Small intestine (tissue), 7 donors: ENCODE results near the gene SYCE3. TPM values are rescaled to one million over a fixed set of nuclear protein-coding genes. Genes with fewer than 3 reads are reported as not detected.

Experiments
- DNase-seq, 2 donors: peaks; one replicate each; pipeline versions ENCODE4 v3.0.0 to v3.0.0-alpha.2; 2013
- FAIRE-seq: peaks from 2 replicates; lab custom pipeline; 2012; peaks lifted over from hg19 to GRCh38; lab: Jason Lieb, UNC
- H3K27ac ChIP-seq, 3 donors: one replicate each; pipeline ENCODE4 v1.5.1; 2013; ENCODE audit warnings: low read length in 2 of 3, mild to moderate bottlenecking in 2 of 3, control low read depth in 1 of 3, inconsistent platforms in 1 of 3, low read depth in 1 of 3, moderate library complexity in 1 of 3
- H3K27me3 ChIP-seq, 3 donors: one replicate each; pipeline ENCODE4 v1.6.1; 2013; ENCODE audit warnings: low read length in 3 of 3, inconsistent platforms in 1 of 3; ENCODE audit not compliant: control insufficient read depth in 3 of 3, insufficient read depth in 3 of 3
- H3K36me3 ChIP-seq, 3 donors: one replicate each; pipeline ENCODE4 v1.6.1; 2013; ENCODE audit warnings: low read length in 3 of 3, inconsistent platforms in 1 of 3, low read depth in 1 of 3, mild to moderate bottlenecking in 1 of 3, moderate library complexity in 1 of 3; ENCODE audit not compliant: control insufficient read depth in 3 of 3, insufficient read depth in 2 of 3
- H3K4me1 ChIP-seq, 3 donors: one replicate each; pipeline ENCODE4 v1.6.1; 2013; ENCODE audit warnings: low read length in 2 of 3, inconsistent platforms in 1 of 3, low read depth in 1 of 3, mild to moderate bottlenecking in 1 of 3, moderate library complexity in 1 of 3; ENCODE audit not compliant: control insufficient read depth in 3 of 3, insufficient read depth in 2 of 3
- H3K4me3 ChIP-seq, 3 donors: one replicate each; pipeline ENCODE4 v1.5.1; 2013; ENCODE audit warnings: low read length in 3 of 3, control low read depth in 1 of 3, inconsistent platforms in 1 of 3, low read depth in 1 of 3, mild to moderate bottlenecking in 1 of 3, moderate library complexity in 1 of 3
- H3K9me3 ChIP-seq, 2 donors: one replicate each; pipeline ENCODE4 v1.6.1; 2013; ENCODE audit warnings: low read depth in 1 of 2, low read length in 1 of 2; ENCODE audit not compliant: control insufficient read depth in 2 of 2, insufficient read depth in 1 of 2
- WGBS, 3 donors: extraction: QIAGEN DNeasy Blood & Tissue Kit; methylation state at CpG; one replicate each; pipeline ENCODE4 v1.1.7; 2013; 5-methylcytosine and 5-hydroxymethylcytosine counted together
- polyA plus RNA-seq, 4 donors: library from polyadenylated mRNA; stranded (reverse) in 3 of 4; unstranded in 1 of 4; fragments of 200-250 nt in 3 of 4; fragments of 120-200 nt in 1 of 4; gene quantifications; one replicate each; pipeline versions ENCODE4 v1.2.1 to v1.2.3, GENCODE V29; 2013
- donor health status: healthy with polysubstance abuse.
- donor health status: control.
- donor health status: control.
- donor health status: Bipolar disorder and iron deficiency.
- donor health status: healthy.

Gene SYCE3
- polyA plus RNA-seq, 4 donors: 0.33 TPM; not detected in 3

DNA sequence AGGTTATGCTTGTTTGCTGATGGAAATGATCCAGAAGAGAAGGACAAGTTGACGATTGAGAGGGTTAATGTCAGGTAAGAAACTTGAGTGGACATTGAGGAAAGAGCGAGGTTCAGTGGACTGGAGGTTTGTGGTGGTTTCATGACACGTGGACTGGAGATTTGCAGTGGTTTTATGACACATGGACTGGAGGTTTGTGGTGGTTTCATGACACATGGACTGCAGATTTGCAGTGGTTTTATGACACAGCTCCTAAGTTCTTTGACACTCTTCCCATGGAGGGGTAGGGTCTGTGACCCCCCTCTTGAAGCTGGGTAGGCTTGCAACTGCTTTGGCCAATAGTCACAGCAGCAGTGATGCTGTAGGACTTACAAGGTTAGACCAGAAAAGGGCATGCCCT is 32.5 kb upstream of the SYCE3 start:
- WGBS, 3 donors: 74 to 92% (median 86%) methylated on average over 3 of the region's 3 CpGs
- Histone ChIP-seq H3K9me3 (no peaks in the 10 kb centered on the region), H3K27me3 (peaks cover 0 to 12% (median 2%) of the 10 kb centered on the region in 3 donors), H3K36me3 (no peaks in the 10 kb centered on the region), H3K4me3 (no peak overlapping the region), H3K4me1 (peaks cover 0 to 3% (median 0%) of the 10 kb centered on the region in 3 donors), H3K27ac (no peak overlapping the region)
- DNase-seq: no peak
- FAIRE-seq: no peak

DNA sequence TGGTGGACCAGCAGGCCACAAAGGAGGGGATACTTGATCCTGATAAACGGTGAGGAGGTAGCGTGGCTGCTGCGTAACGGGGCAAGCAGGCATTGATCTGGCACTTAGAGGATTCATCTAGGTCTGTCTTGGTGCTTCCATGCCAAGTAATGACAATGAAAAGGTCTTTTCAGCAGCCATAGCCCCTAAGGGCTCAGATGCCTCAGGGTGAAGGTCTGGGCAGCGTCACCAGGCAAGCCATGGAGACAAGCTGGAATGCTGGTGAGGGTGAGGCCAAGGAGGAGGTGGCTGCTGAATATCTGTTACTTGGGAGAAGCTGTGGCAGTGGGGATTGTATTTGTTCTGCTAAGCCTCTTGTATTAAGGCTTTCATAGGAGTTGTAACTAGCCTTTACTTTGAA is 24.7 kb upstream of the SYCE3 start:
- Histone ChIP-seq H3K27me3 (peaks cover 0 to 3% (median 0%) of the 10 kb centered on the region in 3 donors), H3K27ac (no peak overlapping the region), H3K9me3 (no peaks in the 10 kb centered on the region), H3K4me3 (no peak overlapping the region), H3K4me1 (peaks cover 0 to 4% (median 0%) of the 10 kb centered on the region in 3 donors), H3K36me3 (peaks cover 0 to 2% (median 0%) of the 10 kb centered on the region in 3 donors)
- 94 to 98% (median 98%) methylated on average over 5 of the region's 5 CpGs for WGBS, 3 donors
- FAIRE-seq: no peak
- no peak for DNase-seq

DNA sequence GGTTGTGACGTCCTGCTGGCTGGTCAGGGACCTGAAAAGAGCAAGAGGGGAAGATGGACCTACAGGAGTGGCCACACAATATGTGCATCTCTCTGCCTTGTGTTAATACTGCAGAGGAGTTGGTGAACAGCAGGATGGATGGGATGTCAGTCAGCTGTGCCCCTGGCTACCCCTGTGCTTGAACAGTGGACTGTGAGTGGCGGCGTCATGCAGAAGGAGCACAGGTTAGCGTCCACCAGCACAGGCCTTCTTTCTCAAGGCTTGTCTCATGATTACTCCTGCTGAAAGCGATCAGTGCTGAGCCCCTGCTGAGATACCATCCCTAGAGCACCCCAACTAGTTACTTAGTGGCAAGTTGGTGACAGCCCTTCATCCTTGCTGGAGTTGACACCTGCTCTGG is 23.7 kb upstream of the SYCE3 start:
- DNase-seq (no peak), FAIRE-seq (no peak)
- Histone ChIP-seq H3K36me3 (peaks cover 0 to 5% (median 0%) of the 10 kb centered on the region in 3 donors), H3K9me3 (no peaks in the 10 kb centered on the region), H3K27ac (no peak overlapping the region), H3K4me1 (peaks cover 4 to 6% (median 4%) of the 10 kb centered on the region in 3 donors), H3K4me3 (no peak overlapping the region), H3K27me3 (peaks cover 0 to 3% (median 0%) of the 10 kb centered on the region in 3 donors)
- WGBS, 3 donors: 75 to 92% (median 79%) methylated on average over 5 of the region's 5 CpGs

- WGBS, 3 donors: 92 to 97% (median 94%) methylated on average over 8 of the region's 8 CpGs
- DNase-seq (no peak), FAIRE-seq (no peak)
- Histone ChIP-seq H3K36me3 (peaks cover 0 to 11% (median 0%) of the 10 kb centered on the region in 3 donors), H3K9me3 (no peaks in the 10 kb centered on the region), H3K27me3 (peaks cover 0 to 3% (median 0%) of the 10 kb centered on the region in 3 donors), H3K4me3 (no peak overlapping the region), H3K27ac (no peak overlapping the region), H3K4me1 (peaks cover 4 to 9% (median 7%) of the 10 kb centered on the region in 3 donors)
Observed at GRCh38 chr22:50585781-50586180, 23.1 kb upstream of the SYCE3 start.

- no peak overlapping the region for H3K4me3 ChIP-seq
- no peaks in the 10 kb centered on the region for H3K9me3 ChIP-seq
- peaks cover 0 to 3% (median 0%) of the 10 kb centered on the region in 3 donors for H3K27me3 ChIP-seq
- 91 to 95% (median 93%) methylated on average over 3 of the region's 3 CpGs for WGBS, 3 donors
- no peak overlapping the region for H3K27ac ChIP-seq
- H3K36me3 ChIP-seq: peaks cover 0 to 14% (median 0%) of the 10 kb centered on the region in 3 donors
- FAIRE-seq: no peak
- no peak for DNase-seq
- H3K4me1 ChIP-seq: peaks cover 4 to 9% (median 7%) of the 10 kb centered on the region in 3 donors
Observed at GRCh38 chr22:50585238-50585637, 22.5 kb upstream of the SYCE3 start.

DNA sequence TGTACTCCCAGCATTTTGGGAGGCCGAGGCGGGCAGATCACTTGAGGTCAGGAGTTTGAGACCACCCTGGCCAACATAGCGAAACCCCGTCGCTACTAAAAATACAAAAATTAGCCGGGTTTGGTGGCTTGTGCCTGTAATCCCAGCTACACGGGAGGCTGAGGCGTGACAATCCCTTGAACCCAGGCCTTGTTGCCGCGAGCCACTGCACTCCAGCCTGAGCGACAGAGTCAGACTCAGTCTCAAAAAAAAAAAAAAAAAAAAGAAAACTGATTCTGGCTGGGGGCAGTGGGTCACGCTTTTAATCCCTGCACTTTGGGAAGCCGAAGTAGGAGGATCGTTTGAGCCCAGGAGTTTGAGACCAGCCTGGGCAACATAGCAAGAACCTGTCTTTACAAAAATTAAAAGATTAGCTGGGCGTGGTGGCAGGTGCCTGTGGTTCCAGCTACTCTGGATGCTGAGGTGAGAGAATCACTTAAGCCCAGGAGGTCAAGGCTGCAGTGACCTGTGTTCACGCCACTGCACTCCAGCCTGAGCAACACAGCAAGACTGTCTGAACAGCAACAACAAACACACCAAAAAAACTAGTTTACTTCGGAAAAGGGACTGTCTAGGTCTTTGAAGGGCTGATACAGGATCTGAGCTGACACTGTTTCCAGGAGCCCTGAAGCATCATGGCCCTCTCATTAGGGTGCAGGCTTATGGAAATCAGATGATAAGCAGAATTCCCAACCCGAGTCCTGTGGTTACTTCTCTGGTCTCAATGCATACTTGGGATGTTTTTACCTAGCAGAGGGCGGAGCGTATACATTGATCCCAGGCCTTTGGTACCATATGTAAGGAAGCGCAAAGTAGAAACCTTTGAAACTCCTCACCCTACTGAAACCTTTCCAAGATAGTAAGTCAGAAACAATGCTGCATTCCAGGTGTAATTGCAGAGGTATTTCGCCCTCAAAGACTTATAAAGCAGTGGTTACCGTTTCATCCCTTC is 21.7 kb upstream of the SYCE3 start:
- Histone ChIP-seq H3K4me3 (no peak overlapping the region), H3K27me3 (peaks cover 0 to 3% (median 0%) of the 10 kb centered on the region in 3 donors), H3K4me1 (peaks cover 4 to 14% (median 7%) of the 10 kb centered on the region in 3 donors), H3K9me3 (no peaks in the 10 kb centered on the region), H3K36me3 (peaks cover 0 to 23% (median 0%) of the 10 kb centered on the region in 3 donors), H3K27ac (no peak overlapping the region)
- FAIRE-seq (no peak), DNase-seq (no peak)
- 93 to 95% (median 93%) methylated on average over 23 of the region's 23 CpGs for WGBS, 3 donors

GRCh38 chr22:50583294-50583861 is 20.7 kb upstream of the SYCE3 start:
- no peaks in the 10 kb centered on the region for H3K9me3 ChIP-seq
- no peak for DNase-seq
- H3K36me3 ChIP-seq: peaks cover 0 to 31% (median 0%) of the 10 kb centered on the region in 3 donors
- FAIRE-seq: no peak
- peak overlapping the region; percentile 54 to 82 (median 65) for H3K4me3 ChIP-seq
- peaks cover 5 to 24% (median 7%) of the 10 kb centered on the region in 3 donors for H3K4me1 ChIP-seq
- H3K27ac ChIP-seq: peak overlapping the region in 2 of 3 donors; percentile 37 to 74
- peaks cover 0 to 3% (median 0%) of the 10 kb centered on the region in 3 donors for H3K27me3 ChIP-seq
- WGBS, 3 donors: 5 to 11% (median 9%) methylated on average over 31 to 37 of the region's 37 CpGs
